ENCODE results near the gene AHSP.

GRCh38 chr16:31537362-31538242 is 9.9 kb downstream of the AHSP start:
- TF ChIP-seq CTCF (IDR thresholded peaks at IDR 0.05; ENCODE audit: low read depth, low read length) = no peak
- TF ChIP-seq MYC (IDR thresholded peaks at IDR 0.05; ENCODE audit: low read depth, low read length) = no peak
